ENCODE data around the gene SCTR.

DNA sequence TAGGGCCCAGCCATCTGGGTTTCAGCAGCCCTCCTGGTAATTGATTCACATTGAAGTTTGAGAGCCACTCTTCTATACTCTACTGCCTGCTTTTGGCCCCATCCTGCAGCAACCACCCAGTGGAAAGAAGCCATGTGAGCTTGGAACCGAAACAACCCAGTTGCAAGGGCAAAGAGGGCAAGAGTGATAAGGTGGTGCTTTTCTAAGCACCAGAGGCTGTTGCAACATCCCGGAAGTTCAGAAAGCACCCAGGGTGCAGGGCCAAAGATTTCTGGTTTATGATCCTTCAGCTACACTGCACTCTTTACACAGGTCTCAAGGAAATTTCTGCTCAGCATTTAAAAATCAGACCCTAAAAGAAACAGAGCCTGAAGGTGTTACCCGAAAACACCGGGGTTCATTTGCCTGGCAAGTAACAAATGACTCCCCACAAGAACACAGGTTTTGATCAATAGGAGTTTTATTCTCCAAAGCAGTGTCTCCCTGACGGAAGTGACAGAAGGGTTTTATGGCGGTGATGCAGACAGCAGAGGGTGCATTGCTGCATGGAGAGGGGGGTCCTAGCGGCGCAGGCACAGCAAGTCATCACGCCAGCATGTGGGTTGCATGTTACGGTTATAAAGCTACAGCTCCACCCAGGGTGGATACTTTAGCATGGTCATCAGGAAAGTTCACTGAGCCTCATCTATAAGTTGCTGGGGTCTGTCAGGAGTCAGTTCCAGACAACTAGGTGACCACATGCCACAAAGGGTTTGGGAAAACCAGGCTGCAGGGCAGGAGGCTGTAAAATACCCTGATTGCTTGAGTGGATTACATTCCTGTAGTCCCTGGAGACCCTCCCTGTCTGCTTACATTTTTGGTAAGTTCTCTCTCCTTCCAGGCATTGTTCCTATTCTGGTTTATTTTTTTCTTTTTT is 121.4 kb downstream of the SCTR start:
- TF ChIP-seq, protein P1, sequence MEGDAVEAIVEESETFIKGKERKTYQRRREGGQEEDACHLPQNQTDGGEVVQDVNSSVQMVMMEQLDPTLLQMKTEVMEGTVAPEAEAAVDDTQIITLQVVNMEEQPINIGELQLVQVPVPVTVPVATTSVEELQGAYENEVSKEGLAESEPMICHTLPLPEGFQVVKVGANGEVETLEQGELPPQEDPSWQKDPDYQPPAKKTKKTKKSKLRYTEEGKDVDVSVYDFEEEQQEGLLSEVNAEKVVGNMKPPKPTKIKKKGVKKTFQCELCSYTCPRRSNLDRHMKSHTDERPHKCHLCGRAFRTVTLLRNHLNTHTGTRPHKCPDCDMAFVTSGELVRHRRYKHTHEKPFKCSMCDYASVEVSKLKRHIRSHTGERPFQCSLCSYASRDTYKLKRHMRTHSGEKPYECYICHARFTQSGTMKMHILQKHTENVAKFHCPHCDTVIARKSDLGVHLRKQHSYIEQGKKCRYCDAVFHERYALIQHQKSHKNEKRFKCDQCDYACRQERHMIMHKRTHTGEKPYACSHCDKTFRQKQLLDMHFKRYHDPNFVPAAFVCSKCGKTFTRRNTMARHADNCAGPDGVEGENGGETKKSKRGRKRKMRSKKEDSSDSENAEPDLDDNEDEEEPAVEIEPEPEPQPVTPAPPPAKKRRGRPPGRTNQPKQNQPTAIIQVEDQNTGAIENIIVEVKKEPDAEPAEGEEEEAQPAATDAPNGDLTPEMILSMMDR (conservative IDR thresholded peaks at IDR 0.05 in 1 of 2, IDR thresholded peaks at IDR 0.05 in 1 of 2; ENCODE audit: extremely low read depth in 1 of 2, insufficient read depth in 1 of 2, low read depth in 1 of 2, low read length in 2 of 2): no peak
- no peak for TF ChIP-seq EZH2 (IDR thresholded peaks at IDR 0.05; ENCODE audit: borderline replicate concordance, low read length)

All from mammary epithelial cell (primary cell).